ENCODE data around the gene OPA1.

Gene OPA1

GRCh38 chr3:193592841-193593667 lies at the start of gene OPA1:
Gene OPA1, plus strand, starts transcription at chr3:193593208. Its CDS starts 170 bp downstream, at chr3:193593378.
- in situ Hi-C loops (cut with MboI; ENCODE audit: low sequenced_read_pairs): no loop called here

GRCh38 chr3:193544289-193544688 lies 48.7 kb upstream of the OPA1 start:
- in situ Hi-C loops (cut with MboI; ENCODE audit: low sequenced_read_pairs): no loop called here

- in situ Hi-C loops (cut with MboI; ENCODE audit: low sequenced_read_pairs): no loop called here
Observed at GRCh38 chr3:193545304-193545703, 47.7 kb upstream of the OPA1 start.

GRCh38 chr3:193546129-193546528 lies 46.9 kb upstream of the OPA1 start:
- in situ Hi-C loops (cut with MboI; ENCODE audit: low sequenced_read_pairs): no loop called here

- in situ Hi-C loops (cut with MboI; ENCODE audit: low sequenced_read_pairs): no loop called here
Observed at GRCh38 chr3:193548406-193548805, 44.6 kb upstream of the OPA1 start.

GRCh38 chr3:193552923-193553322 lies 40.1 kb upstream of the OPA1 start:
- in situ Hi-C loops (cut with MboI; ENCODE audit: low sequenced_read_pairs): no loop called here

GRCh38 chr3:193553586-193553985 lies 39.4 kb upstream of the OPA1 start:
- in situ Hi-C loops (cut with MboI; ENCODE audit: low sequenced_read_pairs): no loop called here

GRCh38 chr3:193554811-193555210 lies 38.2 kb upstream of the OPA1 start, which contains the start of gene ATP13A4:
Gene ATP13A4, minus strand, starts transcription at chr3:193554895. Its CDS starts 96 bp downstream, at chr3:193554799.
- in situ Hi-C loops (cut with MboI; ENCODE audit: low sequenced_read_pairs): no loop called here

- in situ Hi-C loops (cut with MboI; ENCODE audit: low sequenced_read_pairs): no loop called here
Observed at GRCh38 chr3:193556841-193557240, 36.2 kb upstream of the OPA1 start.

GRCh38 chr3:193559100-193559499 lies 33.9 kb upstream of the OPA1 start:
- in situ Hi-C loops (cut with MboI; ENCODE audit: low sequenced_read_pairs): no loop called here

- in situ Hi-C loops (cut with MboI; ENCODE audit: low sequenced_read_pairs): no loop called here
Observed at GRCh38 chr3:193560091-193560490, 32.9 kb upstream of the OPA1 start.

GRCh38 chr3:193560870-193561269 lies 32.1 kb upstream of the OPA1 start:
- in situ Hi-C loops (cut with MboI; ENCODE audit: low sequenced_read_pairs): no loop called here

GRCh38 chr3:193563426-193563825 lies 29.6 kb upstream of the OPA1 start:
- in situ Hi-C loops (cut with MboI; ENCODE audit: low sequenced_read_pairs): no loop called here

GRCh38 chr3:193564012-193564411 lies 29.0 kb upstream of the OPA1 start:
- in situ Hi-C loops (cut with MboI; ENCODE audit: low sequenced_read_pairs): no loop called here

- in situ Hi-C loops (cut with MboI; ENCODE audit: low sequenced_read_pairs): no loop called here
Observed at GRCh38 chr3:193569119-193569518, 23.9 kb upstream of the OPA1 start.

GRCh38 chr3:193572426-193572908 lies 20.5 kb upstream of the OPA1 start:
- in situ Hi-C loops (cut with MboI; ENCODE audit: low sequenced_read_pairs): no loop called here

- in situ Hi-C loops (cut with MboI; ENCODE audit: low sequenced_read_pairs): no loop called here
Observed at GRCh38 chr3:193573403-193574191, 19.4 kb upstream of the OPA1 start.

GRCh38 chr3:193574488-193575070 lies 18.4 kb upstream of the OPA1 start:
- in situ Hi-C loops (cut with MboI; ENCODE audit: low sequenced_read_pairs): no loop called here

GRCh38 chr3:193585530-193585929 lies 7.5 kb upstream of the OPA1 start:
- in situ Hi-C loops (cut with MboI; ENCODE audit: low sequenced_read_pairs): no loop called here

GRCh38 chr3:193586526-193586925 lies 6.5 kb upstream of the OPA1 start:
- in situ Hi-C loops (cut with MboI; ENCODE audit: low sequenced_read_pairs): no loop called here

GRCh38 chr3:193589129-193589528 lies 3.9 kb upstream of the OPA1 start:
- in situ Hi-C loops (cut with MboI; ENCODE audit: low sequenced_read_pairs): no loop called here

All from HL-60/S4 treated with retinoic acid at 250 ng/mL for 4 days and 3 days (cell line).